Vagina (tissue), 2 donors: ENCODE measurements around the gene NPAS2.

Source experiments
- POLR2A ChIP-seq, 2 donors: fragments of 450-650 bp; IDR thresholded peaks; one replicate each; pipeline ENCODE4 v1.6.1; 2017; ENCODE audit warnings: antibody characterized with exemption in 2 of 2, mild to moderate bottlenecking in 2 of 2, moderate library complexity in 2 of 2
- POLR2AphosphoS5 ChIP-seq, 2 donors: sonication (generic); formaldehyde crosslinking; IDR thresholded peaks; one replicate each; pipeline ENCODE4 v1.9.0; 2017; ENCODE audit warnings: antibody characterized with exemption in 2 of 2, mild to moderate bottlenecking in 2 of 2, low read depth in 1 of 2; ENCODE audit not compliant: insufficient read depth in 1 of 2
- TF ChIP-seq, protein P1 (sequence below), 3 experiments: fragments of 450-650 bp in 2 of 3; fragments of 200-600 bp in 1 of 3; sonication (generic) in 1 of 3; IDR thresholded peaks; one replicate each; pipeline ENCODE4 v1.5.1; 2017 to 2019; ENCODE audit warnings: antibody characterized with exemption in 3 of 3, mild to moderate bottlenecking in 2 of 3, moderate library complexity in 2 of 3

DNA sequence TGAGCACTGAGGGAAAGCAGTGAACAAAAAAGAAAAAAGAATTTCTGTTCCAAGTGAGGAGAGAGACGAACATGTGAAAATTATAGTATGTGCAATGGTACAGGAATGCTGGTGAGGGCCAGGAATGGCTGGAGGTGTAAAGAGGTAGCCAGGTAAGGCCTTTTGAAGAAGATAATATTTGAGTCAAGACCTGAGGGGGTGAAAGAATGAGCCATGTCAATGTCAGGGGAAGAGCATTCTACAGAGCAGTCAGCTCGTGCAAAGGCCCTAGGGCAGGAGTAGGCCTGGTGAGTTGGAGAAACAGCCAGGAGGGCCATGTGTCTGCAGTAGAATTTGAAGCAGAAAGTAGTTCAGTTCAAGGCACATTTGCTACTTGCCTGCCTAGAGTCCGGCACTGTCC lies 169.7 kb downstream of the NPAS2 start:
- TF ChIP-seq, protein P1, sequence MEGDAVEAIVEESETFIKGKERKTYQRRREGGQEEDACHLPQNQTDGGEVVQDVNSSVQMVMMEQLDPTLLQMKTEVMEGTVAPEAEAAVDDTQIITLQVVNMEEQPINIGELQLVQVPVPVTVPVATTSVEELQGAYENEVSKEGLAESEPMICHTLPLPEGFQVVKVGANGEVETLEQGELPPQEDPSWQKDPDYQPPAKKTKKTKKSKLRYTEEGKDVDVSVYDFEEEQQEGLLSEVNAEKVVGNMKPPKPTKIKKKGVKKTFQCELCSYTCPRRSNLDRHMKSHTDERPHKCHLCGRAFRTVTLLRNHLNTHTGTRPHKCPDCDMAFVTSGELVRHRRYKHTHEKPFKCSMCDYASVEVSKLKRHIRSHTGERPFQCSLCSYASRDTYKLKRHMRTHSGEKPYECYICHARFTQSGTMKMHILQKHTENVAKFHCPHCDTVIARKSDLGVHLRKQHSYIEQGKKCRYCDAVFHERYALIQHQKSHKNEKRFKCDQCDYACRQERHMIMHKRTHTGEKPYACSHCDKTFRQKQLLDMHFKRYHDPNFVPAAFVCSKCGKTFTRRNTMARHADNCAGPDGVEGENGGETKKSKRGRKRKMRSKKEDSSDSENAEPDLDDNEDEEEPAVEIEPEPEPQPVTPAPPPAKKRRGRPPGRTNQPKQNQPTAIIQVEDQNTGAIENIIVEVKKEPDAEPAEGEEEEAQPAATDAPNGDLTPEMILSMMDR (IDR thresholded peaks at IDR 0.05) = no peak
- TF ChIP-seq POLR2AphosphoS5 (IDR thresholded peaks at IDR 0.05; ENCODE audit: insufficient read depth in 1 of 2, low read depth in 1 of 2) = no peak
- no peak for TF ChIP-seq POLR2A (IDR thresholded peaks at IDR 0.05)
